ENCODE data around the gene PPIB.
"Not testable (repeated sequence)": the region's sequence is repeated elsewhere in the genome, so short reads cannot be mapped to it uniquely, and the experiment has no call there.

PPIB gene

GRCh38 chr15:64141798-64142512 is 20.9 kb downstream of the PPIB start:
- DNase-seq (ENCODE audit: low read depth in 2 of 2) = no peak

DNA sequence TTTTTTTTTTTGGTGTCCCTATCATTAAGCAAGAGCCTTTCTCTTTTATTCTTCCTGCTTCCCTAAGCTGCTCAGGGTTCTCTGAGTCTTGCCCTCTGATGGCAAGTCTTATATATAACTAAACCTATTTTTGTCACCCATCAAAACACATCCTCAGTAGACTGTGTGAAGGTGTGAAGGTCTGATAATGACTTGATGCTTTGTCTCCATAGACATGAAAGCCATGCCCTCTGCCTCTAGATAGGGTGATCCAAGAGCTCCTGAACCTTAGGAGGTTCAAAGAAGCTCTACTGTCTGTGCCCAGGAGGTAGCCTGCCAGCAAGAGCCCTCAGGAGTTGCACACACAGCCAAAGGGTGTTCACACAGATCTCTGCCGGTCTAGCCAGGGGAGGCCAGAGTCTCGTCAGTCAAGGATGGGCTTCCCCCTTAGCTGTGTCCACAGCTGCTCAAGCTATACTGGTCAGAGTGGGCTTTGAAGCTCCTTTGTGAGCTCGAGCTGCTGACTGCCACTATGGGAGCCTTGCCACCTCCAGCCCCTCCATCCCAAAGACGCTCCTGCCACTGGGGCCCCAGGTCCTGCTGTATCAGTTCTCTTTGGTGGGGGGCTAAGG is 24.4 kb downstream of the PPIB start:
- no peak for DNase-seq (ENCODE audit: low read depth in 2 of 2)

DNA sequence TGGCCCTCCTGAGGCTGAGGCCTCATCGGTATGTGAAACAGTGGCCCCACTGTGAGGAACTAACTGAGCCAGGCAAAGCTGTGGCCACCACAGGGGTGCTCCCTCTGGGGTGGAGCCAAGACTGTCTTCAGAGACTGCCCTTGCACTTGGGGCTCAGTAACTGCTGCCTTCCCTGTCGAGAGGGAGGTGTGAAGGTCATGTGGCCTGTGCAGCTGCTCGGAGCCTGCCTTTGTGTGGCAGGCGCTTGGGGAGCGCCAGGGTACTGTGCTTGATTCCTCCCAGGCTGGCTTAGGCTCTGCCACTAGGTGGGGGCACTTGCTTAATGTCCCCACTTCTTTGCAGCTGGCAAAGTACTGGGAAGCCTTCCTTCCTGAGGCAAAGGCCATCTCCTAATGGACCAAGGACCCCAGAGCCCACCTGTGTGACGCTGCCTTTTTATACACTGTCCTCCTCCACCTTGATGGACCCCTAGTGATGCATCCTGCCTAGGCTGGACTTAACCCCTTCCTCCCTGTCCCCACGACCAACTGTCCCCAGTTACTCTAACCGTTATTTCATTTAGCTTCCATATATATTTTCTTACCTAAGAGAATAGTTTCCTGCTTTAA is 25.5 kb downstream of the PPIB start:
- no peak for DNase-seq (ENCODE audit: low read depth in 2 of 2)

DNA sequence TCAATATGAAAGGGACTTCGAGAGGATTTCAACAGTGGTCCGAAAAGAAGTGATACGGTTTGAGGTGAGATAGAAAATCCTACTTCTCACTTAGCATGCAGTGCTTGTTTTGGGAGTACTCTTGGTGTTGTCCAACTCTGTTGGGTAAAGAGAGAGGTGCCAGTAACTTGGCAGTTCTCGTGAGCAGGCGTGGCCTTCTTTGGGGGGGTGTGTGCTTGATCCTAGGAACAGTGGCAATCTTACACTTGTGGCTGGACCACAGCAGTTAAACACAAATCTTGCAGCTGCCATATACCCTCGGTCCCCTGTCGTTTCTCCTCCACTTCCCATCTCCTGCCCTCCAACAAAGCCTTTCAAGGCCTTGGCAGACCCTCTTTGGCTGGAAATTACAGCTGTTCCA is 26.5 kb downstream of the PPIB start:
- no peak for DNase-seq (ENCODE audit: low read depth in 2 of 2)

DNA sequence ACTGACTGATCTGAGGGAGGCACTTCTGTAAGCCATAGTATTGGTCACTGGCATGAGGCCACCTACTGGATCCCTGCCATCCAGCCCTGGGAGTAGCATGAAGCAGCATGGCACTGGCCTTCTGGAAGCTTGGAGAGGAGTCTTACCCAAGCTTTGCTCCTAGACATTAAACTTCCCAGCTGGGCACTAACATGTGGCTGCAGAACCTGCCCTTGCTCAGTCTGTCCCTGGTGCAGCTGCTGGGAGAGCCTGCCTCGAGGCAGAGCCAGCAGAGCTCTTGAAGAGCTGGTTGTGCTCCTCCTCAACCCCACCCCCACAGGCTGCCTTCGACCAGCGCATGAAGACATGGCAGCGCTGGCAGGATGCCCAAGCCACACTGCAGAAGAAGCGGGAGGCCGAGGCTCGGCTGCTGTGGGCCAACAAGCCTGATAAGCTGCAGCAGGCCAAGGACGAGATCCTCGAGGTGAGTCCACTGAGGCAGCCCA is 28.4 kb downstream of the PPIB start:
- DNase-seq (ENCODE audit: low read depth in 2 of 2) = no peak

- no peak for DNase-seq (ENCODE audit: low read depth in 2 of 2)
Measured at GRCh38 chr15:64133623-64134344, 29.0 kb downstream of the PPIB start.

DNA sequence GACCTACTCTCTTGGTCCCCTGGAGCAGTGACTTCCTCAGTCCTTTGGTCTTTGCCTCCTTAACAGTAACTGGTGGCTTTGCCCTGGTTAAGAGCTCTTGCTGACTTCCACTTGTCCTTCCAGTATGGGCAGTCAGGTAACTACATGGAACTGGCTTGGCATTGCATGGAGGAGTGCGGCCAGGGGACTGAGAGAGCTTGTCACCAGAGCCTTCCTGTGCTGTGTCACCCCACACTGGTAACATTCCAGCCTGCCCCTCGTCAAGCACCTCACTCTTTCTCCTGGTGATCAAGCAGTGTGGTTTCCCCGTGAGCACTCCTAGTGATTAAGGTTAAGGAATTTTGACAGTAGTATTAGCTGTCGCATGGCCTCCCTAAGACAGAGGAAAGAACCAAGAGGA is 30.6 kb downstream of the PPIB start:
- no peak for DNase-seq (ENCODE audit: low read depth in 2 of 2)

DNA sequence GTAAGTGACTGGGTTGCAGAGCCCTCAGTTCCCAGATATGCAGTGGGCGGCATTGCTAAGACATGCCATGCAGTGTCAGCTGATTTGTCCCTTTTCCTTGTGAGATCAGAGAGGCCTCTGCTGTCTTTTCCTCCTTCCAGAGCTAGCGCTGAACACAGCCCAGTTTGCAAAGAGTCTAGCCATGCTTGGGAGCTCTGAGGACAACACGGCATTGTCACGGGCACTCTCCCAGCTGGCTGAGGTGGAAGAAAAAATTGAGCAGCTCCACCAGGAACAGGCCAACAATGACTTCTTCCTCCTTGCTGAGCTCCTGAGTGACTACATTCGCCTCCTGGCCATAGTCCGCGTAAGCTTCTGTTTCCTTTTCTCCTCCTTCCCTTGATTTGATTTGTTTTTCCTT is 31.3 kb downstream of the PPIB start:
- DNase-seq (ENCODE audit: low read depth in 2 of 2) = no peak

GRCh38 chr15:64130159-64130558 is 32.7 kb downstream of the PPIB start:
- DNase-seq (ENCODE audit: low read depth in 2 of 2) = no peak

DNA sequence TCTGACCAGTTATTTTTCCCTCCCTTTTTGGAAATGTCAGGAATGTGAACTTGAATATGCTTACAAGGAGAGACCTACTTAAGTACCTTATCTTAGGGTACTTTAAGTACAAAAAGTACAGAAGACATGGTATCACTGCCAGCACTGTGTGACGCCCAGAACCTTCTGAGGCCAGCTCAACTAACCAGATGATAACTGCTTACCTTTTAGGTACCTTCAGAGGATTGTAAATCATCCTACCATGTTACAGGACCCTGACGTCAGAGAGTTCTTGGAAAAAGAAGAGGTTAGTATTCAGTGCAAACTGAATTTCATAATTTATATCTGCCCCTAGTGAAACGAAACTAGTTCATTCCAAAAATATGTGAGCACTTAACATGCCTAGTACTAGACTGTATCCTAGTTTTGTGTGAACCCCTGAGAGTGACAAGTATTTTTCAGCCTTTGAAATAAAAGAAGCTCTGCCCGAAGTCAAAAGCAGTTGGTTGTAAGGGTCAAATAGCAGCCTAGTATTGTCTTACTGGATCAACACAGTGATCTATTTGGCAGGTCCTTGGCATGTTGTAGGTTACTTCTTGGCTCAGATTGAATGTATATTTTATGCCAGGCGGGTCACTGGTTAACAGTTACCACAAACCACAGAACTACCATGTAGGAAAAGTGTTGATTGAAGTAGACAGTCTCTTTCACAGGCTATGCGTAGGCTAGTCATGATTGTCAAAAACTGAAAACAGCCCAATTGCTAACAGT is 35.1 kb downstream of the PPIB start:
- DNase-seq (ENCODE audit: low read depth in 2 of 2) = no peak

GRCh38 chr15:64125978-64126377 is 36.8 kb downstream of the PPIB start:
- no peak for DNase-seq (ENCODE audit: low read depth in 2 of 2)

DNA sequence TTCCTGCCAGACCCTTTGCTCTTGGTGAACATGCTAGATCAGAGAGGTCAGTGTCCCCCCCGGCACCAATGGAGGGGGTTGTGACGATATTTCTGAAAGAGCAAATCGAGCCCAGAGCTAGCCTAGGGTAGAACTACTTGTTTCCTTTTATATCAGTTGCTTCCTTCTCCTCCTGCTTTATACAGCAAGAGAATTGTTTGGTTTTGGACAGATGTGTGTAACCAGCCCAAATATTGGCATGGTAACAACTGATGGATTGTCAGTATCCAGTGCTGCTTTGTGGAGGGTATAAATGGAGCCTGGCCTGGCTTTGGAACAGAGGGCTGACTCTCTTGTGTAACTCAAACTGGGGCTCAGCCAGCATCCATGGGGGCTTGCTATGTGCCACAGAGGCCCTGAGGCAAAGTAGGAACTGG is 39.9 kb downstream of the PPIB start:
- DNase-seq (ENCODE audit: low read depth in 2 of 2) = no peak

DNA sequence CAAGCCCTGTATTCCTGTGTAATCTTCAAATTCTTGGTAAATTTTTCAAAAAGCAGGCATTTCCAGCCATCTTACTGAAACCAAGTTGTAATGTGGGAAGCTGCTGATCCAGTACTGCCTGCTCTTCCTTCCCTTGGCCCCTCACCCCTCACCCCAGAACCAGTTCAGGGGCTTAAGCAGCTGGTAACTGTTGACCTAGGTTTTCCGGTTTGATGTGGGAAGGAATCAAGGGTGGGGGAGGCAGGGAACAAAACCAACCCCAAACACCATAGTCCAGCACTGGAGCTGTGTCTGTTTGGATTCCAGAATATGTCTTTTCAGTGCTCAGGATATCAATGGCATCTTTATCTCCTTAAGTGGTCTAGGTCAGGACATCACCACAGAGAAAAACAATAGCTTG is 40.4 kb downstream of the PPIB start:
- no peak for DNase-seq (ENCODE audit: low read depth in 2 of 2)

- DNase-seq (ENCODE audit: low read depth in 2 of 2) = no peak
Measured at GRCh38 chr15:64121614-64122013, 41.2 kb downstream of the PPIB start.

DNA sequence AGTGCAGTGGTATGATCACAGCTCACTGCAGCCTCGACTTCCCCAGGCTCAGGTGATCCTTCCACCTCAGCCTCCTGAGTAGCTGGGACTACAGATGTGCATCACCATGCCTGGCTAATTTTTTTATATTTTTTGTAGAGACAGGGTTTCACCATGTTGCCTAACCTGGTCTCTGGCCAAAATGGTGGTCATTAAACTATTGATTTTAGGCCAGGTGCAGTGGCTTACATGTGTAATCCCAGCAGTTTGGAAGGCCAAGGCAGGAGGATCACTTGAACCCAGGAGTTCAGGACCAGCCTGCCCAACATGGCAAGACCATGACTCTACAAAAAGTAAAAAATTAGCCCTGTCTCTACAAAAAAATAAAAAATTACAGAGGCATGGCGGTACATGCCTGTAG is 42.5 kb downstream of the PPIB start:
- DNase-seq (ENCODE audit: low read depth in 2 of 2) = not testable (repeated sequence)

DNA sequence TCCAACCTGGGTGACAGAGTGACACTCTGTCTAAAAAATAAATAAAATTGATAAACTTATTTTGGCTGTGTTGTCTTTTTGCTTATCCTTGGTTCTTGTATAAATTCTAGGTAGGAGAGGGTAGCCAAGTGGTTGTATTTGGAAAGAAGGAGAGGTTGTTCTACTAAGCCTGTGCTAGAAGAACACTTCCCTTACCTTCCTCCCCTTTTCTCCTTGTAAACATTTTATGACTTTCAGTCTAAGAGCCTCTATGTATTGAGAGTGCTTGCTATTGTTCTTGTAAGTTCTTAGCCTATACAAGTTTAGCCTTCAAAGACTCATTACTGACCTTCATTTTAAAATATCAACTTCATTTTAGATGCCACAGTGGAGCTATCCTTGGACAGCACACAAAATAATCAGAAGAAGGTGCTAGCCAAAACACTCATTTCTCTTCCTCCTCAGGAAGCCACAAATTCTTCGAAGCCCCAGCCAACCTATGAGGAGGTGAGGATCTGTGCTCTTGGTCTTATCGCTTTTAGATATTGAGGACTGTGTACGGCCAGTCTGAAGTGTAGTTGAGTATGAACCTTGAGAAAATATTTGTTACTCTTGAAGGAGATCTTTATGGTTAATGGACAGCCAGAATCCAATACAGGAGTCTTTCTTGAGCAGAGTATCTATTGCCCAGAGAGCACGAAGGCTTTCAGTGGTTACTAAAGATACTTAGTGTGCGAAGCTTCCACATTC is 44.9 kb downstream of the PPIB start:
- no peak for DNase-seq (ENCODE audit: low read depth in 2 of 2)

DNA sequence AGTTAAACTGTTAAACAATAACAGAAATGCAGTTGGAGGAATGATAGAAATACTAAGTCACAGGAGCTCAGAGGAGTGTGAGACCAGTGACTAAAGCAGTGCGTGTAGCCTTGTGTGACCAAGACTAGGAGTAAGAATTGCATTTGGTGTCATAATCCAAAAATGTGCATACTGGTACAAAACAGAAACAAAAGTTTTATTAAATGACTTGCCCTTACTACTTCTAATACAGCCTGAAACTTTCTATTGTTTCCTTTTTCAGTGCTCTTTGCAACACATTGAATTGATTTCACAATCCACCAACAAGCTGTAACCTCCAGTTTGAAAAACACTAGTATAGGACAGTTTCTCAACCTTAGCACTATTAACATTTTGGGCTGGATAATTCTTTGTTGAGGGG is 49.9 kb downstream of the PPIB start:
- DNase-seq (ENCODE audit: low read depth in 2 of 2) = no peak

- DNase-seq (ENCODE audit: low read depth in 2 of 2) = no peak
Measured at GRCh38 chr15:64112073-64112772, 50.6 kb downstream of the PPIB start.

DNA sequence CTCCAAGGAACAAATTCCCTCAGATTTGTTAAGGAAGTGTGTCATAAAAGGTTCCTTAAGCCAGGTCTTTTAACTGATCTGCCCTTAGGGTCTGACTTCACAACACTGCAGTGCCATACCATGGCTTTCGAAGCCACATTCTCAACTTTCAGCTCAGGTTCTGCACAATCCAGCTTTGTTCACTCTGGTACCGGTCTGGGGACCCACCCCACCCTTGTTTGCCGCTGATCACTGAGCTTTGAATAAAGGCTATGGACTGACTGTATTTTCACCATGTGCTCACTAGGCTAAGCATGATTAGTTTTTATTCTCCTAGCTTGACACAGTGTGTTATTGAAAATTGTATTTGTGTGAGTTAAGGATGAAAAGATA is 51.2 kb downstream of the PPIB start:
- no peak for DNase-seq (ENCODE audit: low read depth in 2 of 2)

GRCh38 chr15:64110950-64111678 is 51.7 kb downstream of the PPIB start:
- no peak for DNase-seq (ENCODE audit: low read depth in 2 of 2)
